ENCODE results near the gene NRAP. TPM values are rescaled to one million over a fixed set of nuclear protein-coding genes. Genes with fewer than 3 reads are reported as not detected.
A peak's percentile ranks its signal among the peaks of the same experiment; 100 is the strongest.
"Not testable (repeated sequence)": the region's sequence is repeated elsewhere in the genome, so short reads cannot be mapped to it uniquely, and the experiment has no call there.

The NRAP gene
- polyA plus RNA-seq, 4 donors, result 0.04 TPM; not detected in 3

DNA sequence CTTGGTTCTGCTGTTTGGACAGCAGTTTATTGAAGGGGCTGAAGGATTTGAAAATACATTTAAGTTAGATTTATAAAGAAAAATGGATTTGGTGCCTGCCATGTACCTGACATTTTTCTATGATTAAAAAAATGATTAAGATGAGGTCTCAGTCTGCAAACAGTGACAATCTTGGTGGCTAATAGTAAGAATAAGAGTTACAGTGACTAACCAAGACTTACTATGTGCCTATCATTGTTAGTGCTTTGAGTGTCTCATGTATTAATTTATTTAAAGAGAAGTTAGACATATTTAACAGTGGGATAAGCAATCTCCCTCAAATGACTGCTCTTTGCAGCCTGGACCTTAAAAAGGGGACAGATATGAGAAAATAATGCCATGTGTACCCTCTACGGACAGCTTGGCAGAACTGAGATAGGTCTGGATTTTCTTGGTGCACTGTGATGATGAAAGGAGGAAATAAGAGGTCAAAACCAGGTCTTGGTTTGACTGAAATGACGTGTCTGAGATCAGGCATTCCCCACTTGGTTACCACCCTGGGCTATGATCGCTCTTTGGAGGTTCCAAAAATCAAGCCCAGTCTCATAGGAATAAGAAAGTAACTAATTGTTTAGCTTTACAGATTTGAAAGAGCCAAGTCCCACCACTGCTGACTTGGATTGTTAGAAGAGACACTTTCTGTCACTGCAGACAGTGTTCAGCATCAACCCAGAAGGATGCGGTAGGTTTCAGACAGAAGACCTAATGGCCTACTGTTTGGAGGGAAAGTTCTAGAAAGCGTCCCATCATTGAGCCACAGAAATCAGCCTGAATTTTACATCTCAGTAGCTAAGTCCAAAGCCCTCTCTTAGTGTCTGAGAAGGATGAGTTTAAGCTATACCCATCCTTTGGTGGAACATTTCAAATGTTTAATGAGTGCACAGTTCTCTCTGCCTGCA is 18.0 kb upstream of the NRAP start:
- DNase-seq (ENCODE audit: low read depth in 4 of 4, low spot score in 3 of 4), result no peak

DNA sequence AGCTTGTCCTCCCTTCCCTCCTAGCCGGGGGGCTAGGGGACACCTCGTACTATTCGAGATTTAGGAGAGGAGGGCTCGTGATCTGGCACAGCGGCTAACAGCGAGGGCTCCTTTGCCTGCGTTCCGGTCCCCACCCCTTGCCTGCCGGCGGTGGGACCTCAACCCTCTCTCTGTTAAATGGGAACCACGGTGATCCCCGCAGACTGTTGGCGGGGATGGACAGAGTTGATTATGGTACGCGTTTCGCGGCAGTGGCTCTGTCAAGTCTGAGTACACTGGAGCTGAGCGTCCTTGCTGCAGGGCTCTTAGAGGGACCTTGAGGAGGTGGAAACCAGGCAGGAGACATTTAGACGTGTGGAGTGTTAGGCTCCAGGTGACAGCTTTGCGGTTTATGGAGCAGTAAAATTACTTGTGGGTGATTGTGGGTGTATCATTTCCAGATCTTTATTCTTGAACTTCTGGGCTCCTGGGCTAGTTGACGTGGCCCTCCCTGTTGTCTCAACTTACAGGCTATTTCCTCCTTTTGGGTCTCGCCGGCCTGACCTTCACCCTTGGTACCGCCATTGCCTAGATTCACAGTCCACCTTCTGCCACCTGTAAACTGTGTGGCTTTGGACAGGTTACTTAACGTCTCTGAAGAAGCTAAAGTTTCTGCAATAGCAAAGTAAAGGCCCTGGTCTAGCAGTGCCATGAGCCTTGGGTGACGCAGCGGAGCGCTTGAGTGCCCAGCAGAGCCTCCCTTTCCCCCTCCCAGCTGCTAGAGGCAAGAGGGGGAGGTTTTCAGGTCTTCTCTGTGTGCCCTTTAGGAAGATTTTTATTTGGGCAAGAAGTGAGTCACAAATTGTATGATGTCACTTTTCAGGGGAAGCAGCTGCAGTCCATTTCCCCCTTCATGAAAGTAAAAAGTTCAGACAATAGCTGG is 16.6 kb upstream of the NRAP start:
- DNase-seq (ENCODE audit: low read depth in 4 of 4, low spot score in 3 of 4), result peak; percentile 19 to 48 (median 22)

DNA sequence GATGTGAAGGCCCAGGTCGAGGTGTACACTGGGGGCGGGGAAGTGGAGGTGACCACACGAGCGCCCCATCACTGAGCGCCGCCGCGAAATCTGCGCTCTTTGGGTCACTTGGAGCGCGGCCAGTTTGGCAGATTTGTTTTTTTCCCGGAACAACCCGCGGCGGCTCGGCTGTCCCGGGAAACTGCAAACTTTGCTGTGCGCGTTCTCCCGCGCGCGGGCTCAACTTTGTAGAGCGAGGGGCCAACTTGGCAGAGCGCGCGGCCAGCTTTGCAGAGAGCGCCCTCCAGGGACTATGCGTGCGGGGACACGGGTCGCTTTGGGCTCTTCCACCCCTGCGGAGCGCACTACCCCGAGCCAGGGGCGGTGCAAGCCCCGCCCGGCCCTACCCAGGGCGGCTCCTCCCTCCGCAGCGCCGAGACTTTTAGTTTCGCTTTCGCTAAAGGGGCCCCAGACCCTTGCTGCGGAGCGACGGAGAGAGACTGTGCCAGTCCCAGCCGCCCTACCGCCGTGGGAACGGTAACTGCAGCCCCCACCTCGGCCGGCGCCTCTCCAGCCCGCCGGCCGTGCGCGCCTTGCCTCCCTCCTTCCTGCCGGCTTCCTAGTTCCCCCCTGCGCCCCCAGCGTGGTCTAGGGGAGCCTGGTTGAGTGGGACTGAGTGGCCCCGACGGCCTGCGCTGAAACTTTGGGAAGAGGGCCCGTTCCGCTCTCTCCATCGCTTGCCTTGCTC is 15.8 kb upstream of the NRAP start, which contains the start of gene CASP7:
CASP7 (plus strand) TSS at position 450 of the 727 bp plus-strand sequence. CDS start 17,582 bp downstream, outside the sequence.
- peak; percentile 74 to 79 (median 76) for DNase-seq (ENCODE audit: low read depth in 4 of 4, low spot score in 3 of 4)

DNA sequence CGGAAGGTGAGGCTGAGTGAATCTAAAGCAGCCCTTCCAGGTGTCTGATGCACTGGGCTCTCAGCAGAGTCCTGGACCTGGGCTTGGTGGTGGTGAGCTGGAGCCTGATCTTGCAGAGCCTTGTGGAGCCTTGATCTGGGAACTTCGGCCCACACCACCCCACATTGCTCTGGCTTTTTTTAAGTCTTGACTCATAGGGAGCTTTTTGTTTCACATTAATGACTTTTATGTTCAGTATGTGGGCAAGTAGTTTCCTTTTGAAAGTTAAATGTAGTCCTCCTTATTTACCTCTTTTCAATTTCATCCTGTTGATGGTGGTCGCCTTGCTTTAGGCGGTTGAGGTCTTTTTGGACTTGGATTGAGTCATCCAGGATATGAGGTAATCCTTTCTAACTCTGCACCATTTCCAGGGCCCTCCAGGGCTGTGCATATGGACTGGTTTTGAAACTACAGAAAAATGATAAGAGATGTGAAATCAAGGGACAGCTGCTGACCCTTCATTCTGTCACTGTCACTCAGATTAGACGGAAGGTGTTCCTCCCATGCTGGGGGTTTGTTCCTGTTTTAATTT is 2.9 kb upstream of the NRAP start:
- no peak for DNase-seq (ENCODE audit: low read depth in 4 of 4, low spot score in 3 of 4)

DNA sequence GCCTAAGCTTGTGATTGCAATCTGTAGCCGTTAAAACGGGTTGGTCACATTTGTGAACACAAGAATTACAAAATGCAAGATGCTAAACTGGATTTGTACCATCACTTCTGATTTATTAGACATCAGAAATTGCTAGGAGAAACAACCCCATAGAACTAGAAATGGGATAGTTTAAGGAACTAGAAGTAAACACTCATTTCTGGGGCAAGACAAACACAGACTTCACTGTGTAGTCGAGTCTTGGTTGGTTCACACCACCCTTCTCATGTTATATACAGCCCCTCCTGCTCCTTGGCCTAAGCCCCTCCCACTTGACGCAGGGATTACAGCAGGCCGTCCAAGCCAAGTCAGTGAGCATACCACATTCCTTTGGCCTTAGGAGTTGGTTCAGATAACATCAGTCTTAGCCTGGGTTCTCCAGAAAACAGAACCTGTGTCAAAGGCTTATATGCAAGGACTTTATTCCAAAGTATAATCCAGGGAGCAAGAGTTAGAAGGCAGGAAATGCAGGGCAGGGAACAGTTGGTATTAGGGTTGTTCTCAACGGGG is 2.0 kb upstream of the NRAP start:
- DNase-seq (ENCODE audit: low read depth in 4 of 4, low spot score in 3 of 4), result no peak

DNA sequence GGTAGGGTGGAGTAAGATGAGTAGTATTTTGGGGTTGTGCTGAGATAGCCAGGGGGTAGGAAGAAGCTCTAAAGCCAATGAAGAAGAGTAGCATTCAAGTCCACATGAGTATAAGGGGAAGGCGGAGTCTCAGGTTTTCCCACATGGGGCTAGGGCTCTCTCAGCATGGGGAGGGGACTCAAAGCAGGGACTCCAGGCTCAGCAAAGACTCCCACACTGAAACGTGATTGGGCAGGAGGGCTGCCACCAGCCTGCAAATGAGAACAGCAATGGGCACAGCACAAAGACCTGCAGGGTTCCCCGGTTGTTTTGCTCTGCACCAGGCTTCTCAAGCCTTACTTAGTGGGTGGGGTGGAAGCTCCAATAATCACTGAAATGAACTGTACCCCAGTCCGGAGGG is 1.5 kb upstream of the NRAP start:
- DNase-seq (ENCODE audit: low read depth in 4 of 4, low spot score in 3 of 4), result no peak

DNA sequence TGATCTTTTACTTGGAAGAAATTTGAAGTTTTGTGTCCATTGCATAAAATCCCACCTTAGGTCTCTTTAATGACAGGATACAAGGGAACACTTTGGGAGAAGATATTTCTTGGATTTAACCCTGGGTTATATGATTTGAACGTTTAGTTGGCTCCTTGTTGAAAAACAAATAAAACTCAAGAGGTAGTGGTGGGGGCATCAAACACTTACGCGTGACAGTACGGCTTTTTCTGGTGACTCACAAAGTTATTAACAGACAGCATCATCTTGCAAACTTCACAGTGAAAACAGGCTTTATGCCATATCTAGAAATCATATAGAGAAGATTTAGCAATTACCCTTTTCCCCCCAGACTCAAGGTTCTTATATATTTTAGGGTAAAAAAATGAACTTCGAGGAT is 699 bp downstream of the NRAP start:
- DNase-seq (ENCODE audit: low read depth in 4 of 4, low spot score in 3 of 4), result no peak

DNA sequence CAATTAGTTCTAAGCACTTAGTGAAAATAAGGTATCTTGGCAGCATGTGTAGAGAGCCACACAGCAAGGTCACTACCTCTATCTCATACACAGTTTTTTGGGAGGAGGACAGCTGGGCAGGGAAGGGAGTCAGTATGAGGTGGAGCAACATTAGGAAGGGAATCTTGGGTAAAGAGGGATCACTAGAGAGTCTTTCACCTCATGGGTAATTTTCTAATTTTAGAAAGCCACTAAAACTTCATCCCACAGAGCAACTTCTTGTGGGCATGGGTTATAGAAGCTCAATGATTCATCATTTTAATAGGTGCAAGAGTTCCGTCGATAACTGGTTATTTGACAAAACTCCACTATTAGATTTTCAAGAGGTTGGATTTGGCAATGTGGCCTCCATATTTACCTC is 2.5 kb downstream of the NRAP start:
- DNase-seq (ENCODE audit: low read depth in 4 of 4, low spot score in 3 of 4), result no peak

DNA sequence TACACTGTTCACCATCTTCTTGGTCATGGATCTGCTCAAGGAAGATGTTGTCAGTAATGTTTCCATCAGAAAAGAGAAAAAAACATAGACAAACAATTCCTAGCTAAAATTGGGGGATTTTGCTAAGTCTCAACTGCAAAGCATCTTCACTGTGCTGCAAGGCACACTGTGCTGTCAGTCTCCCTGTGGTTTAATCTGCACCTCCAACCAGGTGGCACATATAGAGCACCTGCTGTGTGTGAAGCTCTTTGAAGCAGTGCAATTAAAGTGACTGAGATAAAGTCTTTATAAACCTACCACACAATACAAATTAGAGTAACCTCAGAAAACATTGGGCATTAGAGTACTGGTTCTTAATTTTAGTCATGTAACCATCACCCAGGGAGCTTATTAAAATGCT is 6.3 kb downstream of the NRAP start:
- no peak for DNase-seq (ENCODE audit: low read depth in 4 of 4, low spot score in 3 of 4)

DNA sequence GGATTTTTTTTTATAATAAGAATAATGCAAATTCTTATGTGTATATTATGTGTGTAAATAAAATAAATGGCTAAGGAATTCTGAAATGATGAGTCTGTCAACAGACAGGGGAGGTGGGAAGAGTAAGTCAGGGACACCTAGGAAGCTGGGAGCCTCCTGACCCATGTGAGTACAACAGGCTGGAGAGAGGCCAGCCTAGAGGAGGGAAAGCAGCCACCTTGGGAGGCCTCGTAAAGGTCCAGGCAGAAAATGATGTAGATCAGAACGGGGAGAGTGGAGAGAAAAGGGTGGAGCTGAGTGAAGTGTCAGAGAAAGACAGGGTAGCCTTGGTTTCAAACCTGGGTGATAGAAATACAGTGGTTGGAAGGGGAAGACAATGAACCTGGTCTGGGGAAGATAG is 6.9 kb downstream of the NRAP start:
- DNase-seq (ENCODE audit: low read depth in 4 of 4, low spot score in 3 of 4), result no peak

DNA sequence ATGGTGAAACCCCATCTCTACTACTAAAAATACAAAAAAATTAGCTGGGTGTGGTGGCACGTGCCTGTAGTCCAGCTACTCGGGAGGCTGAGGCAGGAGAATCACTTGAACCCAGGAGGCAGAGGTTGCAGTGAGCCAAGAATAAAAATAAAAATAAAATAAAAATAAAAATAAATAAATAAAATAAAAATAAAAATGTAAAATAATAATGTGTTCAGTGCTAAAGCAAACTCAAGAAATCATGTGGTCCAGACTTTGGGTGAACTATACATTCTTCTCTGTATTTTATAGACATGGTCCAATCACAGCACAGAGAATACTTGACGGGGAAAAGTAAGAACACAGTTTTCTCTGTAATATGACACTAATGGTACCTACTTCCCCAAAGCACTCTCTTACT is 11.4 kb downstream of the NRAP start:
- DNase-seq (ENCODE audit: low read depth in 4 of 4, low spot score in 3 of 4), result not testable (repeated sequence)

DNA sequence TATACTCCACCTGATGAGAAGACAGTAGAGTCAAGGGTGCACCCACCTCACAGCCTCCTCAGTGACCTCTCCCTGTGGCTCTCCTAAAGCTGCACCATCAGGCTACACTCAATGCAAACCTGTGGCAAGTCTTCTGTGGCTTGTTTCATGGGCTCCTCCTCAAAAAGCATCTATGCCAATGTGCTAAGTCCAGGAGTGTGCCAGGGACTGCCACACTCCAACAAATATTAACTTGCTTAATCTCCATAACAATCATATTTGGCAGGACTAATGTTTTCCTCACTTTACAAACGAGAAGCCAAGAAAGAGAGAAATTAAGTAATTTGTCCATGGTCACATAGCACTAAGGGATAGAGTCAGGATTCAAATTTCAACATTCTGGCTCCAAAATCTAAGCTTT is 11.9 kb downstream of the NRAP start:
- DNase-seq (ENCODE audit: low read depth in 4 of 4, low spot score in 3 of 4), result no peak

DNA sequence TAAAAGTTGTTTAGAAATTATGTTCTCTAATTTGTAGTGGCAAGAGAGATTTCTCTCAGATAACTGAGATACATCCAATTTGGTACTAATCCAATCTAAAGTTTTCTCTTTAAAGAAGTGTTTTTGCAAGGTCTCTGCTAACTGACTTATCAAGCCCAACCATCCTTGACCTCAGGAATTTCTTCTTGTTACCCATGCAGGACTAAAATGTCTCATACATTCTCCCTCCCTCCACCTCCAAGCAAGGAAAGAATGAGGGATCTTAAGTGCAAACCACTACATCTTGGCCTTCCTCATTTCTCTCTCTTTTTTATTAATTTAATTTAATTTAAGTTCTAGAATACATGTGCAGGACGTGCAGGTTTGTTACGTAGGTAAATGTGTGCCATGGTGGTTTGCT is 12.8 kb downstream of the NRAP start:
- DNase-seq (ENCODE audit: low read depth in 4 of 4, low spot score in 3 of 4), result no peak

DNA sequence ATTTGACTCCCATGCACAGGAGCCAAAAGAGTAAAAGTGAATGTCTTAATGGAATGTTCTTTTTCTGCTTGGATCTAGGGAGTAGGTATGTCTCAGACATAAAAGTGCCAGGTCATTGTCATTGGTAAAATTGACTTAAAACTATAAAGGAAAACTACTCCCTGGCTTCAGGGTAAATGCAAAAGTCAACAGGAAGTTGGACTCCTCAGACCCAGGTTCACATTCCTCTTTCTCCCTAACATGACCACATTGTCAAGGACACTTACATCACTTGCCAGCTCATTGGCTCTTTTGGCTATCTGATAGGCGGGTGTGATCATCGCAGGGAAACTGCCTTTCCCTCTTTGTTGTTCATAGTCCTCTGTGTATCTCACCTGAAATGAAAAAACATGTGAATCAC is 13.7 kb downstream of the NRAP start:
- DNase-seq (ENCODE audit: low read depth in 4 of 4, low spot score in 3 of 4), result no peak

DNA sequence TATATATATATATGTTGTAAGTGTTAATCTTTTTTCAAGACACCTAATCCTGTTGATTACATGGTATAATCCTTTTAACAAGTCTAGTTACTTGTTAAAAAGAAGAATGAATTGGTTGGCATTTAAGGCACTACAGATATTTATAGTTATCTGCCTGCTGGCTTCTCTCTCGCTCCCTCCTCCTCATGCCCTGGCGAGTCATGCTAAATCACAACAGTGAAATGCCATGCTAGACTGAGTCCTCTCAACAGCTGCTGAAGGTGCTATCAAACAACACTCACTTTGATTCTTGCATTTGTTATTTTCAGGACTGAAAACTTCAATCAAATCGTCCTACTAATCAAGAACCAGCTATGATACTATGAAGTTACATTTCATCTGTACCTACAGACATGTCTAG is 15.4 kb downstream of the NRAP start:
- no peak for DNase-seq (ENCODE audit: low read depth in 4 of 4, low spot score in 3 of 4)

DNA sequence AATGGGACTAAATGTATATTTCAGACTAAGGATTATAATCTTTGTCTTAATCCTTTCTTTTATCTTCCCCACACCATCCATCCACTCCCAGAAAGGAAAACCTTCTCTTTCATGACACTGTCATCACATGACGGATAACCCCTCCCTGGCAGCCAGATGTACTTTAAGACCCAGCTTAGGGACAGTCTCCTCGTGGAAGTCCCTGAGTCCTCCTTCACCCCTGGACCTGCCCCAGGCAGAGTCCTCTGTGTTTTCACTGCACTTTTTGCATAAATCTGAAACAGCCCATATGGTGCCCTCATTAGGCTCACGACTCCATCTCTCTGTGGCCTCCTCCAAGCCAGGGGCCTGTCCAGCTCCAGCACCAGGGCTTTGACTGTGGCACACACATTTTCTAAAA is 16.0 kb downstream of the NRAP start:
- DNase-seq (ENCODE audit: low read depth in 4 of 4, low spot score in 3 of 4), result no peak

DNA sequence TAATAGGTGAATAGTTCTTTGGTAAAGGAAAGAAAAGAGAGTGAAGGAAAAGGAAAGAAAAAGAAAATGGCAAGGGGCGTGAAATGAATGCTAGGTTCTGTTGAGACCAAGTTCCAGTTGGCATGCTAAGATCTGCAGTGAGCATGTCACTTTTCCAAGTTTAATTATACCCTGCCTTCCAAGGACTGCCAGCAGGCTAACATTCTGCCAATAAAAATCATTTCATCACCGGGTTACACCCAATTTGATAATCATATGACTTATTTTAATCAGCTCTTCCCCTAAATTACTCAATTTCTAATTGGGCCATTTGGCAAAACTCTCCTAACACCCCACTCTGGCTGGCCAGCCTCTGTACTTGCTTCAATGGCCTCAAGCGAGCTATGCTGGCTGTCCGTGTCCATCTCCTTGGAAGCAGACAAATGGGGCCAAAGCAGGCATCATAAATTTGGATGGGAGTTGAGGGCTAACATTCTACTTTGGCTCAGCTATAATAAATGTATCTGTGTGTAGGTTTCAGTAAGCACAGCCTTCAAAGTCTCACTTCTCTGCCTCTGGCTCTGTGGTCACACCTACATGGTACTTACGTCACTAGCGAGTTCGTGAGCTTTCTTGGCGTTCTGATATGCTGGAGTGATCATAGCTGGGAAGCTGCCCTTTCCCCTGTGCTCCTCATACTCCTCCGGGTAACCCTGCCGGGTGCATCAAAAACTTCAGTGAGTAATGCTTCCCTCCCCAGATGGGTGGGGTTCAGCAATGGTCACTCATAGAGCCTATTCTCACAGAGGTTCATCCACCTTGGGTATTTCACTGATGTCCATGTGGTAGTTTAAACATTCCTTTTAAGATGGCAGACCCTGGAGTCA is 17.3 kb downstream of the NRAP start:
- DNase-seq (ENCODE audit: low read depth in 4 of 4, low spot score in 3 of 4), result no peak

DNA sequence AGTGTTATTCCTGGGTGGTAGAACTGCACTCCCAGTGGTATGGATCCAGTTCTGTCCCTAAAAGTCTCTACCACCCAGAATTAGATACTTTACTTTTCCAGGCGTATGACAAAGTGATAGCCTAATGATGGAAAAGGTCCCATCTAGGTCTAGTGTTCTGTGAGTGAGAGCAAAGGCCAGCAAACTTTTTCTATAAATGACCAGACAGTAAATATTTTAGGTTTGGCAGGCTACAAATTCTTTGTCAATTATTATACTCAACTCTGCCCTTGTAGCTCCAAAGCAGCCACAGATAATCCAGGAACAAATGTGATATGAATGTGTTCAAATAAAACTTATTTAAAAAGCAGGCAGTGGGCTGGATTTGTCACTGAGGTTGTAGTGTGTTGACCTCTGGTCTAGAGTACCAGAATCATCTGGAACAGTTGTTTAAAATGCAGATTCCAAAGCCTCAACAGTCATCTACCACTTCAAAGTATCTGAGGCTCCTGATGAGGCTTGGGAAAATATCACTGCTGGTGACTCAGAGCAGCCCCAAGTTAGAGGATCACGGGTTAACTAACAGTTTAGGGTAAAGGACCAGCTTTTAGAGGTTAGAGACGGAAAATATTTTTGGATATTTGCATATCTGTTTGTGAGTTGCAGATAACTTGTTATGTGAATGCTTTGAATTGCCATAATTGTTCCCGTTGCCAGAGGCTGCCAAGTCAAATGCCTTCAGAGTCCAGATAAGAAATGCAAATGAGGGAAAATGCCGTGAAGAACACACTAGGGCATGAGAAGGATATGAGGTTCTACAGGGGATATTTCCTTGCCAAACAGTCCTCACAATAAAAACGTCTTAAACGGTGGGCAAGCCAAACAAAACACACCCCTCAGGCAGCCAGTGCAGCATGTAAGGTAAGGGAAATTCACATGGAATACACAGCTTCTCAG is 19.4 kb downstream of the NRAP start:
- DNase-seq (ENCODE audit: low read depth in 4 of 4, low spot score in 3 of 4), result no peak

Data from left renal pelvis (tissue), 4 donors.